Choroid plexus epithelial cell (primary cell): ENCODE measurements around the gene CDC42BPB.
A peak's percentile ranks its signal among the peaks of the same experiment; 100 is the strongest.

ENCODE experiments used
- DNase-seq: peaks from one replicate; pipeline ENCODE4 v3.0.0-alpha.2; 2010; ENCODE audit warnings: low read depth
- H3K4me3 ChIP-seq: 2 replicates; pipeline ENCODE4 v1.5.1; 2011; ENCODE audit warnings: low read depth, mild to moderate bottlenecking, control low read depth, low read length, moderate library complexity
- CTCF ChIP-seq: conservative IDR thresholded peaks from 2 replicates; pipeline ENCODE4 v1.5.1; 2011; ENCODE audit warnings: low read depth, mild to moderate bottlenecking, control low read depth, inconsistent platforms, low read length, moderate library complexity

The CDC42BPB gene

GRCh38 chr14:103091883-103092222 lies 34.5 kb upstream of the CDC42BPB start:
- H3K4me3 ChIP-seq, result peak overlapping the region; percentile 24
- TF ChIP-seq CTCF, result no peak
- no peak for DNase-seq

DNA sequence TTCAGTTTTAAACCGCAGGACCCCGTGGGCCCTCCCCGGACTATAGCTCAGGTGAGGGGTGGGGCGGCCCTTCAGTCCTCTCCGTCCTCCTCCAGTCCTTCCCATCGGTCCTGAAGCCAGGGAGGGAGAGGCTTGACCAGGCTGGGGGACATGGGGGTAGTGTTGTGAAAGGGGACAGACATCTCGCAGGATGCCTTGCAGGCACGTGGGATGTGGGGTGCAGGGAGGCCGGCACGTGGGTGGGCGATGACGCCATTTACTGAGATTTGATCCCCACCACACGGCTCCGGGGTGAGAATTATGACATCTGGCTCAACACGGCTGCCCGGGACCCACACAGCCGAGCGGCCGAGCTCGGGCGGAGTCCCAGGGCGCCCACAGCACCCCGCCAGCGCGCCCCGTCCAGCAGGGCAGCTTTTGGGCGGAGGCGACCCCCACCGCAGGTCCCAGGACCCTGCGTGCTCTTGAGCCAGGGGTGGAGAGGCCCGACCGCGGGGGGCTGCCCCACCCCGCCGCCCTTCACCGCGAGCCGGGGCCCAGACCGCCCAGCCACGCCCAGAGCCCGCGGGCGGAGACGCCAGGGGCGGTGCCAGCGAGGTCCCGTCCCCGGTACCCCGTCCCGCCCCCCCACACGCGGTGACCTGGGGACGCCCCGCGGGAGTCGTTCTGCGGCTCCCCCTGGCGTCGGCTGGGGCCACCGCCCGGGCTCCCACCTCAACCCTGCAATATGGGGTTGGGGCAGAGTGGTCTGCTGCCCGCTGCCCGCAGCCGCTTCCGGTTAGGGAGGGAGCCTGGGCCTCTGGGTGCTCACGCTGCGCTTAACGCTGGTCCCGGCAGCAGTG lies 33.9 kb upstream of the CDC42BPB start:
- H3K4me3 ChIP-seq, result peak overlapping the region; percentile 24
- DNase-seq, result peak; percentile 53
- peak; percentile 36 for TF ChIP-seq CTCF

GRCh38 chr14:103090481-103091020 lies 33.2 kb upstream of the CDC42BPB start:
- no peak for DNase-seq
- TF ChIP-seq CTCF, result no peak
- no peak overlapping the region for H3K4me3 ChIP-seq

GRCh38 chr14:103089386-103090335 lies 32.3 kb upstream of the CDC42BPB start:
- no peak overlapping the region for H3K4me3 ChIP-seq

GRCh38 chr14:103088921-103089320 lies 31.6 kb upstream of the CDC42BPB start:
- no peak for DNase-seq
- no peak overlapping the region for H3K4me3 ChIP-seq
- TF ChIP-seq CTCF, result no peak

More at GRCh38 chr14:103089386-103090335, 32.3 kb upstream of the CDC42BPB start:
- no peak for DNase-seq
- no peak for TF ChIP-seq CTCF

- TF ChIP-seq CTCF, result no peak
- H3K4me3 ChIP-seq, result no peak overlapping the region
- no peak for DNase-seq
These were observed 30.0 kb upstream of the CDC42BPB start for GRCh38 chr14:103087343-103087835.
